GM18909 (cell line): Measurements from ENCODE around the gene FAM76B.
"Not testable (repeated sequence)": the region's sequence is repeated elsewhere in the genome, so short reads cannot be mapped to it uniquely, and the experiment has no call there.

Source experiments
- ATAC-seq: cut with Tn5 transposase; IDR thresholded peaks from one replicate; pipeline ENCODE4 v1.9.1; 2021; ENCODE audit warnings: mild to moderate bottlenecking; ENCODE audit not compliant: unreplicated experiment, poor library complexity

FAM76B gene

DNA sequence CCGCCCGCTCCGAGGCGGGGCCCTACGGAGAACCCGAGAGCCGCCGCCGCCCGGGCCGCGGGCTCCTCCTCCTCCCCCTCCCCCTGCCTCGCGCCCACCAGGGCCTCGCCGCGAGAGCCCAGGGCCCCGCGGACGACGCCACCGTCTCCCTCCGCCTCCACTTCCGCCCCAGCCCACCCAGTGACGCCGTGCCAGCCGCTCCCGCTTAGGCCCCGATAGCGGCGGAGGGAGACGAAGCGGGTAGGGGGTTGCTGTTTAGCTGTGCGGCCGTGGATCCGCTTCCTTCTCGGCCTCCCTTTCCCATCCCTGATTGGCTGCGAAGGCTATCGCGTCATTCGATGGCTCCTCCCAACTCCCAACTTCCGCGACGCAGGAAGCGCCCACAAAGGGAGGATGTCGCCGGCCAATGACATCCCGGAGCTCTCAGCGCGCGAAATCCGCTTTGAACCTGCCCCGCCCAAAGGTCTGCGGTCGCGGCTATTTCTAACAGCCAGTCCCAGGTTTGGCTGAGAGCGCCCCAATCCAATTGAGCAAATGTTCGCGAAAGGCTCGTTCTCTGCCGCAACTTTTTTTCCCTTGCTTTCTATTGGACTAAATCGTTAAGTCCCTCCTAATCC lies at the start of gene FAM76B:
Gene FAM76B (minus strand): TSS at position 277 of the 617 bp plus-strand sequence. CDS start 304 bp downstream, outside the sequence.
- peak; percentile 77 for ATAC-seq

GRCh38 chr11:95835768-95836488 lies 46.3 kb upstream of the FAM76B start:
- peak; percentile 97 for ATAC-seq

DNA sequence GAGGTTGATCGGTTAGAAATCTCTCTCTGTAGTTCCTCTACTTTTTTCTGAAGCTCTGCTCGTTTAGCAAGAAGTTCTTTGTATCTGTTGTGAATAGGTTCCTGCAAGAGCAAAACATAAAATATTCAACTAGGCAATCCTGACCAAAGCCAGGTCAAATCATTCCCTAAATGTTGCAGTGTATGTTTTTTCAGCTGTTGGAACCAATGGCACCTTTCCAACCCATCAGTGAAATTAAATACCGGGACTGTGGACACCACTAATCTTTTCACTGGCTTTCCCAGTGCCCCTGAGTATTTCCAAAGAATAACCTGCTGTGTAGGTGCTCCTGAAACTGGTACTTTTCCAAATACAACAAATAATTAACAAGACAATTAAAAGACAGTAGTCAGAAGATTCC lies 45.8 kb upstream of the FAM76B start:
- no peak for ATAC-seq

DNA sequence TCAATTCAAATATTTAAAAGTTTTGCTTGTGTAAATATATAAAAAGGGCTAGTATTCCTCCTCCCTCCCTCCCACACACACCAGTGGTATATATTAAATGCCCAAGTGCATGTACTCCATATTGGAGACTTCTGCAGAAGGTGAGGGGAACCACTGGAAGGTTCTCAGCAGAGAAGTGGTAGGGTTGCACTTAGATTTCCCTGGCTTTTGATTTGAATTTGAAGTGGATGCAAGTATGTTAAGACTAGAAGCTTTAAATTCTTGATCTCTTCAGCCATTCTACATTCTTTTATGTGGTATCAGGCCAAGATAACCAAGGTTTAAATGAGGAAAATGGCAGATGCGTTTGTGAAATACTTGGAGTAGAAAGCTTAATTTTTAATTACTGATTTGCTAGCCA lies 43.8 kb upstream of the FAM76B start:
- ATAC-seq = no peak

GRCh38 chr11:95832763-95833162 lies 43.2 kb upstream of the FAM76B start:
- no peak for ATAC-seq

DNA sequence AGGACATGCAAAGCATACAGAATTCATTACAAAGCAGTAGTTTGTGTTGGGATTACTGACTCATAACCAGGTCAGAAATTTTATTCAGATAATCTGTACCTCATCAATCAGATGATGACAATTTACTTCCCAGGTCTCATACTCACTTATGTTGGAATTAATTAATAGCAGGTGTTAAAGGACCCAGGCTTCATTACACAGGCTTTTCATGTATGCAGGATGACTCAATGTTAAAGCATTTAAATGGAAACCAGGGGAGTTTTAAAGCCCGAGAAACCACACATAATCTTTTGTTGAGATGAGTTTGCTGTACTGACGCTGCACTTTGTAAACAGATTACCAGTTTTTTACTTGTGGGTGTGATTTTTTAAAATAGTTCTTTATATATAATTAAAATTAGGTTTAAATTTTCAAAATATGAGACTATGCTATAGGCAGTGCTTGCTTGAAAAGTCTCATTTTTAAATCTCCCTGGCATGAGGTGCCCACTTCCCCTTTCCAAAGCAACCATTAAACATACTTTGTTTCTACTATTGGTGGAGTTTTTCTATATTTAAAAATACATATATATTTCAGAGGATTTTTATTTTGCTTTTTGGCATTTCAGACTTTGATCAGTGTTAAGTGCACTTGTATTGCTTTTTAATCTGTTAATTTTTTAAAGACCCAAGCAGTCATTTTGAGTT lies 41.8 kb upstream of the FAM76B start:
- no peak for ATAC-seq

DNA sequence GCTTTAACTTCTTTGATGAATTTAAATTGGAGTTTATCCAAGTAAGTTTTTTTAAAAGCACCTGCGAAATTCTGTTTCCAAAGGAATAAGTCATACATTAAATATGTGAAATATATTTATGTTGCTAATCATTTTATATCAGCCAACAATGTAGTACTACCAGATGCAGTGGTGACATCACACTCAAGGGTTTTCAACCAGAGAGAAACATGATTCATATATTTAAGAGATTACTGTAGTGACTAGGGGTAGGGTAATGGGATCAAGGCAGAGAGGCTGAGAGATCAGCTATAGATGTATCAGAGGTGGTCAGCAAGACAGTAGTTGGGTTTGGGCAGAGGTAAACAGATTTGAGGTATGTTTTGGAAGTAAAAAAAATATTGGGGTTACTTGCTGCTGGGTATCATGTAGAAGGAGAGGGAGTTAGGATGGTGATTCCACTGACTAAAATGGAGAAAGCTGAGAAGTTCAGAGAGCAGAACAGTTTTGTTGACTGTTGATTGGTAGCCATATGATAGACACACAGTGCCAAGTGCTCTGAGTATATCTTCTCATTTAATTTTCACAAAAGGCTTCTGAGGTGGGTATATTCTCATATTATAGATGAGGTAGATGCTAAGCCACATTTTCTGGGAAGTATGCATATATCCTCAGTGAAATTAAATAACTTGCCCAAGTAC lies 40.1 kb upstream of the FAM76B start:
- ATAC-seq = no peak

- no peak for ATAC-seq
Measured at GRCh38 chr11:95827696-95828095, 38.1 kb upstream of the FAM76B start.

- ATAC-seq = no peak
Measured at GRCh38 chr11:95821640-95822039, 32.1 kb upstream of the FAM76B start.

GRCh38 chr11:95816037-95816436 lies 26.5 kb upstream of the FAM76B start:
- no peak for ATAC-seq

GRCh38 chr11:95811052-95811451 lies 21.5 kb upstream of the FAM76B start:
- ATAC-seq = not testable (repeated sequence)

DNA sequence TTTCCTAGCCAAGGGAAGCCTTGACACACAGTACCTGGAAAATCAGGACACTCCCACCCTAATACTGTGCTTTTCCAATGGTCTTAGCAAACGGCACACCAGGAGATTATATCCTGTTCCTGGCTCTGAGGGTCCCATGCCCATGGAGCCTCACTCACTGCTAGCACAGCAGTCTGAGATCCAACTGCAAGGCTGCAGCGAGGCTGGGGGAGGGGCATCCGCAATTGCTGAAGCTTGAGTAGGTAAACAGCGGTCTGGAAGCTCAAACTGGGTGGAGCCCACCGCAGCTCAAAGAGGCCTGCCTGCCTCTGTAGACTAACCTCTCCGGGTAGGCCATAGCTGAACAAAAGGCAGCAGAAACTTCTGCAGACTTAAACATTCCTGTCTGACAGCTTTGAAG lies 16.9 kb upstream of the FAM76B start:
- ATAC-seq = not testable (repeated sequence)

GRCh38 chr11:95805869-95806268 lies 16.3 kb upstream of the FAM76B start:
- ATAC-seq = no peak

DNA sequence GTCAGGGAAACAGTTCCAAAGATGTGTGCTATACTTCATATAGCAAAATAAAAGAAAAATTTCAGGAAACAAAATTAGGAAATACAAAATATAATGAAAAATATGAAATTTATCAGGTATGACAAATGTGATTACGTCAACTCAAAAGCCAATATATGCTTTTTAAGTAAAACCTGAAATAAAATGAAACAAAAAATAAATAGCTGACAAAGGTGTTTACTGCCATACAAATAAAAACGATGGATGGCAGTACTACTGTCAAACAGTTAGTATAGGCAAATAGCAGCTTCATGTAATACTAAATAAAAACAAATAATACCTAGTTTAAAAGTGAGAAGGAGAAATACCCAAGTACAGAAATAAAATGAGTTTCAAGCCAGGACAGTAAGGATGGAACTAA lies 14.4 kb upstream of the FAM76B start:
- ATAC-seq = no peak

- no peak for ATAC-seq
Measured at GRCh38 chr11:95802806-95803205, 13.2 kb upstream of the FAM76B start.

GRCh38 chr11:95800438-95800837 lies 10.9 kb upstream of the FAM76B start:
- ATAC-seq = no peak

GRCh38 chr11:95799546-95799945 lies 10.0 kb upstream of the FAM76B start:
- no peak for ATAC-seq

- ATAC-seq = no peak
Measured at GRCh38 chr11:95796501-95796900, 6.9 kb upstream of the FAM76B start.

- no peak for ATAC-seq
Measured at GRCh38 chr11:95795627-95796295, 6.2 kb upstream of the FAM76B start.

DNA sequence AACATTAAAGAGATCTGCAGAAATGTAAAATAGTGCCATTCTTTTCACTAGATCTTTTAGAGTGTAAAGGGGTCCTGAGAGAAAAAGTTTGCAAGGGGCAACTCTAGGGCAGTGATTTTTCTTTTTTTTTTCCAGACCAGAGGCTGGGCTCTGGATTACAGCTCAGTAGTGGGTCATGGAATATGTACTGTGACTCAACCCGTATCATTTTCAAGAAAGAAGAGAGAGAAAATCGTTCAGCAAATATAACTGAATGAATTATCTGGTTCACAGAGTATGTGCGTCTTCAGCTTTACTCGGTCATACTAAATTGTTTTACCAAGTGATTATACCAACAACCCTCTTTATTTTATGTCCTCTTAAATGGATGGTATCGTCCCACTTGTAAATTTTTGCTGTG lies 4.5 kb upstream of the FAM76B start:
- no peak for ATAC-seq
